Ecto neural progenitor cell (in vitro differentiated cells): Measurements from ENCODE around the gene SIN3A.
A peak's percentile ranks its signal among the peaks of the same experiment; 100 is the strongest.

Experiments used
- DNase-seq: peaks from one replicate; pipeline ENCODE4 v3.0.0-alpha.2; 2018; ENCODE audit warnings: low spot score

SIN3A gene

DNA sequence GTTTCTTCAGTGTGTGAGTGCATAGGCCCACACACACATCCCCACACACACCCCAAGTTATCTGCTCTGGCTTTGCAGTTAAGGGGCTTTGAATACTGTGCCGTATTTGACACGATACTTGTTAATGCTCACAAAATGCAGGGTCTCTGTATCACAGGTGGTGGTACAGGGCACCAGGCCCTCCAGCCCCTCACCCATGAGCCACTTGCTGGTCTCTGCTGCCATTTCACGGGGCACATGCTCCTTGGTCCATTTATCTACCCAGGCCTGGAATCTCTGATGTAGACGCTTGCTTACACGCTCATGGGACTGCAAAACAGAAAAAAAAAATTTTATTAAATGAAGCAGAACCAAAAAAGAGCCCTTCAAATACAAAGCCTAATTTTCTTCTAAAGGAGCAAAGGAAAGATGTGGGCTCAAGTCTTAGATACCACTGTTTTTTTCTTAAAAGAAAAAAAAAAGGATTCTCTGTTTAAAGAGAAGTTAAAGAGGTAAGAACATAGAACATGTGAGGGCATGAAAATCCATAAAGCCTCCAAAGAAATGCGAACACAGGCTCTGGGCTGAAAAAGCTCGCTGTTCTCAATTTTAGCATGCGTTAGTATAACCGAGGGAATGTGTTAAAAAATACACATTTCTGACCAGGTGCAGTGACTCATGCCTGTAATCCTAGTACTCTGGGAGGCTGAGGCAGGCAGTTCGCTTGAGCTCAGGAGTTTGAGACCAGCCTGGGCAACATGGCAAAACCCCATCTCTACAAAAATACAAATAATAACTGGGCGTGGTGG, 79.4 kb downstream of the SIN3A start:
- no peak for DNase-seq

DNA sequence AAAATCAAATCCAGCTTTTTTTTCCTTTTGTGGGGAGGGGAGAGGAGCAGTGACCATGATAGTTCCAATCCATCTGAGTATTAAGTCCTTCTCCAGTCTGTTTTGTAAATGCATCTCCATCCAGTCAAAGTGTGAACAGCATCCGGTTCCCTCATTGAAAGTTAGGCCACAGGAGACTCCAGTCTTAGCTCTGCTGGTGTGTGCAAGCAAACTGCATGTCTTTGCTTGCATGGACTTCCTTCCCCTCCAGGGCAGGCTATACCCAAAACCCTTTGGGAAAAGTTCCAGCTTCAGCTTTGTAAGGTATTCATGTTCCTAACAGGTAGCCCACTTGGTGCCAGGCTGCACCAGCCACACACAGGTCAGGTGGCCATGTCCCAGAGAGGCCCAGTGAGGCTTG, 80.0 kb downstream of the SIN3A start:
- no peak for DNase-seq

DNA sequence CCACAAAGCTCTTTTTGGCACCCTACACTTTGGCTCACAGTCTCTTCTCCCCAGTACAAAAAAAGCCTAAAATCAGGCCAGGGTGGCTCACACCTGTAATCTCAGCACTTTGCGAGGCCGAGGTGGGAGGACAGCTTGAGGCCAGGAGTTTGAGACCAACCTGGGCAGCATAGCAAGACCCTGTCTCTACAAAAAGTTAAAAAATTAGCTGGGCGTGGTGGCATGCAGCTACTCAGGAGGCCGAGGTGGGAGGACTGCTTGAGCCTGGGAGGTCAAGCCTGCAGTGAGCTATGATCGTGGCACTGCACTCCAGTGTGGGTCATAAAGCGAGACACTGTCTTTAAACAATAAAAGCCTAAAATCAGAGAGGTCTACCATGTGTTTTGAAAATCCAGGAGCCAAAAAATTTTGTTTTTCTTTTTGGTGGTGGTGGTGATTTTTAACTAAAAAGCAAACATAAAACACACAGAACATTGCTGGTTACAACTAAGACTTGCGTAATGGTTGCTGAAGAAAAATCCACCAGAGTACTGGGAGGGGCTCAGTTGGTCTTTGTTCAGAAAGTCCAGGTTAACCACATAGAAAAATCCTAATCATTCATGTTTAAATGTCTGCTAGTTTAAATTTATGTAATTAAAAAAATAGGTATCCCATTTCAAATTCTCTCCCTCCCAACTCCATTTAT, 81.5 kb downstream of the SIN3A start:
- no peak for DNase-seq

DNA sequence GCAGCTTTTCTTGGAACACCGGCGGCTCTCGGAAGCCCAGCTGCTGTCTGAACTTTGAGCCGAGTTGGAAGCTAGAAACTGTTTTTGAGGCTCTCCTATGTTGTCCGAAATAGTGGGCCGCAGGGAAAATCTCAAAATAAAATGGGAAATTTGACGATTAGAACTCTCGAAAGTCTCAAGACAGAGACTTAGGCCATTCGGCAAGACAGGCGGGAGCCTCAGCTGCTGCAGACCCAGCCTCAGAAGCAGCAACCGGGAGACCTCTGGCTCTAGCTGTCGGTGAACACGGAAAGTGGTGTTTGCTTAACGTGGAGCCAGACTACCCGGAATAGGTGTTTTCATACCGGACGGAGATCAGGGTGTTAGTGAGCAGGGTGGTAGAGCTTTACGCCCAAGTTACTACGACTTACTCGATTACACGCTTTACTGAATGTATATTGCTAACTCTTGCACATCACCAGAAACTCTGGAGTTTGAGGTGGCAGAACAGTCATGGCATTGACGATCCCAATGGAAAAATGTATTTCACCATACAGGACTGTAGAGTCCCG, 82.7 kb downstream of the SIN3A start:
- DNase-seq, result no peak

DNA sequence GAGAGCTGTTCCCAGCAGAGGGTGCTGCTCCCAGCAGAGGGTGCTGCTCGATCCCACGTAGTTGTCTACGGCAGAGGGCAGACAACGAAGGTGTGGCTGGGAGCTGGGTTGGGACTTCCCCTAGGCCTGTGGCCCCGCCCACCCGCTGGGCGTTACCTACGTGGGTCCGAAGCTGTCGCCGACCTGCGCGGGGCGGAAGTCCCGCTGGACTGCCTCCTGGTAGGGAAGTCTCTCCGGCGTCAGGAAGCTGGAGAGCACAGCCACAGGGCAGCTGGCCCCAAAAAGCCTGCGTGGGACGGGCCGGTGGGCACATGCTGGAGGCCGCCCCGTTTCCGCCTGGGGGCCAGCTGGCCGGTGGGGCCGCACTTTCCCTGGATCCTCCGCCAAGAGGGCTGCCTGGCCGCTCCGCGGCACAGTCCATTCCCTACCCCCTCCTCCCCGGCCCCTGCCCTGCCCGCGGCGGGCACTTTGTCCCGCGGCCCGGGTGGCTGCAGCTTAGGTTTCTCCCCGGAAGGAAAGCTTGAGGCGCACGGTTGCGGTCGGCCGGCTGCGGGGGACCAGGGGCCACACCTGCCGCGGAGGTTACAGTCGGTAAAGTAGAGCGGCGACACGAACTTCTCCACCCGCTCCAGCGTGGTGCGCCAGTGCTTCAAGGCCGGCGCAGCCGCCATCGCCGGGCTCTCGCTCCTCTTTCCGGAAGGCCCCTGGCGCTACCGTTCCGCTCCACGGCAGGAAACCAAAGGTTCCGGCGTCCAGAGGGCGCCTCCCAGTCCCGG, 83.4 kb downstream of the SIN3A start, which contains the start of gene MAN2C1:
MAN2C1 (minus strand) TSS at position 695 of the 776 bp plus-strand sequence; CDS start at position 671, 24 bp downstream.
- peak; percentile 94 for DNase-seq

DNA sequence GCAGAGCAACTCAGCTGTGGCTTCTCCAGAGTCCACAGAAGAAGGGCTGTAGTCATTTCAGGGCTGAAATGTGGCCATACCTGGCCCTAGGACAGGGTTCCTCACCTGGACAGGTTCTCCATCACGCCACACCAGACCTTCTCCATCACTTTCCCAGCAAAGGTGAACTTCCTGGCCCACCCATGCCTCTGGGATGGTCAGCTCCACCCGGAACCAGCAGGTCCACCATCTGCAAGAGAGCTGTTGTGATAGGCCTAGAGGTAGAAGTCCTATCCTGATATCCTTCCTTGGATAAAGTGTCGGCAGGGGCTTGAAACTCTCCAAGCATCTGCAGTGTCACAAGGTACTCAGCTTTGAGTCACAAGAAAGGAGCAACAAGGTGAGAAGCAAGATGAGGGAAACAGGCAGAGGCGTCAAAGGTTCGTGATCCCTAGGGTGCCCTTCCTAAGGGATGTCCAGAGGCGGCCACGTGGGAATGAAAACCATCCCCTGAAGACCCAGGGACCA, 84.0 kb downstream of the SIN3A start:
- no peak for DNase-seq

GRCh38 chr15:75367006-75367405, 84.5 kb downstream of the SIN3A start:
- DNase-seq, result no peak

GRCh38 chr15:75366163-75366562, 85.3 kb downstream of the SIN3A start:
- DNase-seq, result no peak

DNA sequence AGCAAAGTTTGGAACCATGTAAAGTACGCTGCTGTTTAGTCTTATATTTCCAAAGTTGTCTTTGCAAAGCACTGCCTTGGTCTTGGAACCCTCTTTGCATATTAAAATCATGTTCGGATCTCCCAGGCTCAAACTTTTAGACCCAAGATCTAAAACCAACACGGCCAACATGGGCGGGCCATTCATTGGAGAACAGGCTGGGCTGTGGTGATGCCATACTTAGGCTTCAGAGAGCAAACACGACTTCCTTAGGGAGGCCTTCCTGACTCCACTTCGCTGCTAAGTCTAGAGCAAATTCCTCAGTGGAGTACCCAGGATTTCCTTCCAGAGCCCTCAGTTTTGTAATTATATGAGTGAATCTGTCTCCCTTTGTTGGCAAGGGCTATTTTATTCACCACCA, 86.6 kb downstream of the SIN3A start:
- no peak for DNase-seq

DNA sequence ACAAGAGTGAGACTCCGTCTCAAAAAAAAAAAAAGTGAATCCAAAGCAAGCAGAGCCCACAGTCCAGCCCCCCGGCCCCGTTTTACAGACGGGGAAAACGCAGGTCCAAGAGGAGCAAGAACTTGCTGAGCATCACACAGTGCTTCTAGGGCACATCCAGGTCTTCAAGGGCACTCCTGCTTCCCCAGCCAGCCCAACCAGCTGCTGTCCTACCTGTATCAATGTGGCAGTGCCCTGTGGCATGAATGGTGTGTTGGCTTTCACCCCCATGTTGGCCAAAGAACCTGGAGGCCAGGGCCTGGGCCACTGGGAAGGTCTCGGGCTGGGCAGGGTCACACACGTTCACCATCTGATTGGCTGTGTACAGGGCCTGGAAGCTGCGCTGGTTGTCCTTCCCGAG, 87.7 kb downstream of the SIN3A start:
- no peak for DNase-seq

- DNase-seq, result no peak
Observed at GRCh38 chr15:75362642-75363249, 88.7 kb downstream of the SIN3A start.

DNA sequence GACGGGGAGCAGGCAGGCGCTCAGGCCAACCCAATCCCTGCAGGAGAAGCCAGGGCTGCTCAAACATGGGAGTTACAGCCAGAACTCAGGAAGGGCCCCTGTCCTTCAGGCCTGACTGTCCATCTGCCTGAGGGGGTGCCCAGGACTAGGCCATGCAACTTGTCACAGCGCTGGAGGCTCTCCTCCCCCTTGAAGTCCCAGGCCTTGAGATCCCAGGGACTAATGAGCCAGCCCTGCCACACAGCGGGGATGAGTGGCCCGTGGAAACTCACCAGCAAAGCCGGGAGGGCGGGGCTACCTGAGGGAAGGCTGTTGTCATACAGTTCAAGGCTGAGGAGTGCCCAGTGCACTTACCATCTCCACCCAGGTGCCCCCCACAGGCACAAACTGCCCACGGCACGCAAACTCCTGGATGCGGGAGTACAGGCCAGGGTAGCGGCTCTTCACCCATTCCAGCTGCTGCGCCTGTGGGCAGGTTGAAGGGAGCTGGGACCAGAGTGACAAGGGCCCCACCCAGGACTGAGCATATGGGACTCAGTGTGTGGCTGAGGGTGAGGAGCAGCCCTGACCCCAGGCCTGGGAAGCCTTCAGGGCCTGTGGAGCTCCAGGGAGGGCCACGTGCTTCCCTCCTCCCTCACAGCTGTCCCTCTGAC, 89.4 kb downstream of the SIN3A start:
- no peak for DNase-seq

- DNase-seq, result no peak
Observed at GRCh38 chr15:75361361-75361988, 90.0 kb downstream of the SIN3A start.

- no peak for DNase-seq
Observed at GRCh38 chr15:75360856-75361255, 90.6 kb downstream of the SIN3A start.

DNA sequence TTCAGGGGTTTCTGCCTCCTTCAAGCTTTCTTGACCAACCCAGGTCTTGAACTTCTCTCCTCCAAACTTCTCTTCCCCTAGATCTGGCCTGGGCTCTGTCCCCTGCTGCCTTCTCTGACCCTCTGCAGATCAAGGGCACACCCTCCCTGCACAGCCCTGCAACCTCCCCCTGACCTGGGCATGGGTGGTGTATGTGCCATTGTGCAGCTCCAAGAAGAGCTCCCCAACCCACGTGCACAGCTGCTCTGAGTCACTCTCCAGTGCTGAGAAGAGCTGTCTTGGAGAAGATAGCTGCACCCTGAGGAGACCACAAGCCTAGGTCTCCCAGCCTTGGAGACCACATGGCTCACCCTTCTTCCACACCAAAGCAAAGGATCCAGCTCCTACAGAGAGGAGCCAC, 91.1 kb downstream of the SIN3A start:
- DNase-seq, result no peak

DNA sequence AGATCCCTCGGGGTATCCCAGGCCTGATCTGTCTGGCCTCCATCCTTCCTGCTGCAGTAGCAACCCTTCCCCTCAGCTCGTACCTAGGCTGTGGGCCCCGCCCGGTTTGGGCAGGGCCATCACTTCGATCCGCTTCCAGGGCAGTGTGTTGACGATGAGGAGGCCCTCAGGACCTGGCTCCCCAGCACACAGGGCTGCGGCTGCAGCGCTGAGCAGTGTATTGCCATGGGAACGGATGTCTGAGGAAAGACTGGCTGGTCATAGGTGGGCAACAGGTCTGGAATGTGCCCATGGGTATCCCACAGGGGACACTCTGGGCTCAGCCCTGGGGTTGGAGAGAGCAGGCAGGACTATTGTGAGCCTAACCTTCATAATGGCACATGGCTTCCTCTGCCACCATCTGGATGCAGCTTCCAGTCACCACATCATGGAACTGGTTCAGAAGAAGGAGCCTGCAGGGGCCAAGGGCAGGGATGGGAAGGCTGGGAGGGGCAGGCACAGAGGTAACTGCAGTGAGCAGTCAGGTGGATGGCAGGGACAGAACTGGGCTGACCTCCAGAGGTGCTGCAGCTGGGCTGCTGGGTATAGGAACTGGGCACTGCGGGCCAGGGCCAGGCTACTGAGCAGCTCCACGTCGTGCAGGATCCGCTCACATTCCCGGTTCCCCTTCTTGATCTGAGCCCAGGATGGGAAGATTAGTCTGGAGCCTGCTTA, 91.8 kb downstream of the SIN3A start:
- DNase-seq, result no peak

- DNase-seq, result no peak
Observed at GRCh38 chr15:75358771-75359536, 92.5 kb downstream of the SIN3A start.

DNA sequence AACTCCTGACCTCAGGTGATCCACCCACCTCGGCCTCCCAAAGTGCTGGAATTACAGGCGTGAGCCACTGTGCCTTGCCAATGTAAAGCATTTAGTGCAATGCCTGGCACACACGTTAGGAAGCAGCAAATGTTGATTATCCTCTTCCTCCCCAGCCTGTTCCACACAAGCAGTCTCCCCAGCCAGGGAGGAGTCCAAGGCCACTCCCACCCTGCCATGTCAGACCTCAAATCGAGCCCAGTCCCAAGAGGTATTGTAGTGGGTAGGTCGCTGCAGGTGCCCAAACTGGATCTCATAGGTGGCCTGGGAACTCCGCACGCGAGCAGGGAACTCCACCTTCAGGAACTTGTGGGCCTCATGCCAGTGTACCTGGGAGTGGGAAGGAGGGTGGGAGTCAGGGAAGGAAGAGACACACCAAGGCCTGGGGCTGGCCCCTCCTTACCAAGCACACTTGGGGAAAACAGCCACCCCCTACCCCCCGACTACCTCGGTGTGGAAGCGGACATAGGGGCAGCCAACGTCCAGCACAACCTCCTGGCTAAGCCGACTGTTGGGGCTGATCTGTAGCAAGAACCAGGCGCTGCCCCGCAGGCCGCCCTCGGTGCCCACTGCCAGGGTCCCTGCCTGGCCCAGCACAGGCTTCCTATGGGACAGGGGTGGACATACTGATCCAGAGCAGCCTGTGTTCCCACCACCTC, 93.4 kb downstream of the SIN3A start:
- DNase-seq, result no peak

- no peak for DNase-seq
Observed at GRCh38 chr15:75356517-75356916, 95.0 kb downstream of the SIN3A start.
